Measurements from ENCODE around the gene KLHDC2. TPM values are rescaled to one million over a fixed set of nuclear protein-coding genes. Genes with fewer than 3 reads are reported as not detected.
"Not testable (repeated sequence)": the region's sequence is repeated elsewhere in the genome, so short reads cannot be mapped to it uniquely, and the experiment has no call there.

The KLHDC2 gene
- total and polyA plus RNA-seq, 2 of the 8 experiments (the other 6 are each of a cell fraction or from before 2014, with no cell fraction given) = 32.9 to 43.4 TPM

- H3K9me3 ChIP-seq (ENCODE audit: insufficient read depth in 2 of 2, low read depth in 1 of 2, low read length in 1 of 2); H3K79me1 ChIP-seq (ENCODE audit: low read depth, low read length); H4K20me1 ChIP-seq (replicated peaks in 1 of 2; ENCODE audit: control insufficient read depth in 1 of 2, insufficient read depth in 2 of 2, low read length in 2 of 2); H3K9ac ChIP-seq (replicated peaks in 1 of 4; ENCODE audit: extremely low read depth in 1 of 4, low read depth in 3 of 4, low read length in 3 of 4); H4K8ac ChIP-seq (ENCODE audit: extremely low read depth, insufficient read depth, low read length); H3K4me2 ChIP-seq (ENCODE audit: insufficient read depth in 1 of 2, low read depth in 2 of 2, low read length in 2 of 2); H2BK20ac ChIP-seq (ENCODE audit: low read length); H3K4ac ChIP-seq (replicated peaks; ENCODE audit: insufficient read length, low read depth, low read length); H2AK5ac ChIP-seq (ENCODE audit: low read depth, low read length); POLR2A ChIA-PET (ENCODE audit: partially characterized antibody); H3K18ac ChIP-seq (ENCODE audit: extremely low read depth, low read length); H3K27ac ChIP-seq (ENCODE audit: low read depth, low read length); H2BK120ac ChIP-seq (replicated peaks; ENCODE audit: low read depth, low read length); DNase-seq (ENCODE audit: low read depth in 1 of 2, low spot score in 2 of 2); H3K4me1 ChIP-seq (replicated peaks in 1 of 4; ENCODE audit: control insufficient read depth in 3 of 4, insufficient read depth in 4 of 4, low read length in 3 of 4); FAIRE-seq; H3K4me3 ChIP-seq (ENCODE audit: extremely low read depth in 1 of 4, insufficient read depth in 2 of 4, low read depth in 3 of 4, low read length in 4 of 4); H3K23ac ChIP-seq (ENCODE audit: insufficient read length); H3K27me3 ChIP-seq (replicated peaks in 1 of 4; ENCODE audit: control insufficient read depth in 3 of 4, extremely low read depth in 1 of 4, insufficient read depth in 3 of 4, low read length in 3 of 4); CTCF ChIA-PET (ENCODE audit: partially characterized antibody); H2AFZ ChIP-seq (ENCODE audit: low read length); H2BK15ac ChIP-seq (ENCODE audit: low read length); H2BK12ac ChIP-seq (ENCODE audit: low read depth, low read length); H4K5ac ChIP-seq (ENCODE audit: insufficient read length, low read depth, low read length); H3K56ac ChIP-seq (replicated peaks; ENCODE audit: insufficient read length, low read depth, low read length); H3K23me2 ChIP-seq (ENCODE audit: low read depth, low read length); H3K36me3 ChIP-seq (ENCODE audit: control insufficient read depth in 2 of 4, insufficient read depth in 4 of 4, low read length in 3 of 4); H2BK5ac ChIP-seq (ENCODE audit: low read depth, low read length); H3K14ac ChIP-seq (ENCODE audit: insufficient read length); H3K79me2 ChIP-seq (ENCODE audit: control insufficient read depth in 1 of 2, insufficient read depth in 2 of 2, low read length in 2 of 2); H4K91ac ChIP-seq (replicated peaks; ENCODE audit: insufficient read length, low read length): not testable (repeated sequence)
Observed at GRCh38 chr14:49746476-49746875, 21.5 kb upstream of the KLHDC2 start.

Measured in H1 (cell line).